Psoas muscle (tissue), 8 donors: ENCODE data around the gene FZD1. TPM values are rescaled to one million over a fixed set of nuclear protein-coding genes. Genes with fewer than 3 reads are reported as not detected.

Experiments
- ATAC-seq, 4 donors: fragments of 200-7000 bp; cut with Tn5 transposase; one replicate each; pipeline ENCODE4 v1.9.1; 2020; ENCODE audit warnings: moderate library complexity in 3 of 4, mild to moderate bottlenecking in 2 of 4
- DNase-seq, 2 donors: peaks; one replicate each; pipeline ENCODE4 v3.0.0-alpha.2; 2020
- H3K27ac ChIP-seq: fragments of 200-600 bp; one replicate; pipeline ENCODE4 v1.8.0; 2022
- H3K27me3 ChIP-seq, 3 donors: fragments of 200-600 bp in 1 of 3; one replicate each; pipeline versions ENCODE4 v1.6.1 to v1.8.0; 2013 to 2022; ENCODE audit warnings: low read length in 2 of 3, mild to moderate bottlenecking in 2 of 3, moderate library complexity in 1 of 3; ENCODE audit not compliant: insufficient read depth in 3 of 3
- H3K36me3 ChIP-seq, 2 donors: fragments of 200-600 bp in 1 of 2; one replicate each; pipeline versions ENCODE4 v1.6.1 to v1.8.0; 2013 to 2022; ENCODE audit warnings: low read depth in 1 of 2, mild to moderate bottlenecking in 1 of 2, moderate library complexity in 1 of 2; ENCODE audit not compliant: insufficient read depth in 1 of 2
- H3K4me1 ChIP-seq: fragments of 200-600 bp; one replicate; pipeline ENCODE4 v1.8.0; 2022
- H3K4me3 ChIP-seq: fragments of 200-600 bp; one replicate; pipeline ENCODE4 v1.8.0; 2022; ENCODE audit warnings: mild to moderate bottlenecking
- H3K9me3 ChIP-seq: fragments of 200-600 bp; one replicate; pipeline ENCODE4 v1.8.0; 2022
- WGBS, 3 donors: extraction: QIAGEN DNeasy Blood & Tissue Kit; methylation state at CpG; one replicate each; pipeline versions ENCODE4 v1.1.6 to v1.1.7; 2013; 5-methylcytosine and 5-hydroxymethylcytosine counted together
- intact Hi-C, 2 donors: fragments of 100-400 bp; cut with DNase I; formaldehyde crosslinking; loops; one replicate each; pipeline versions ENCODE4 v1.11.0 to v1.14.2; 2022
- polyA plus RNA-seq, 3 donors: library from polyadenylated mRNA; stranded (reverse); fragments of 200-250 nt; gene quantifications; one replicate each; pipeline ENCODE4 v1.2.3, GENCODE V29; 2013
- total RNA-seq, 4 donors: library from RNA; stranded (reverse); fragmentation: NEBNext Ultra II Directional in 2 of 4; extraction: Animal tissue kit (Norgen Biotek cat#: 25700) in 2 of 4; gene quantifications; one replicate each; pipeline versions ENCODE4 v1.2.1 to v1.2.4, GENCODE V29; 2021 to 2023
- TF ChIP-seq, protein P1 (sequence below): fragments of 200-600 bp; IDR thresholded peaks from one replicate; pipeline ENCODE4 v1.8.0; 2022; ENCODE audit warnings: antibody characterized with exemption
- donor health status: healthy with polysubstance abuse.
- donor health status: DM: no; HTN: no; CAD: no; lungs with moderate emphysema.
- donor health status: Bipolar disorder and iron deficiency.
- donor health status: healthy.
- donor health status: DM: yes; HTN: yes; CAD: no.
- donor health status: DM: no; HTN: no; CAD: no.
- donor health status: DM: no; HTN: no; CAD: no.
- donor health status: DM: yes; HTN: yes; CAD: no.

Gene FZD1
- total and polyA plus RNA-seq, 7 donors, result 0.90 to 2.5 (median 1.9) TPM

DNA sequence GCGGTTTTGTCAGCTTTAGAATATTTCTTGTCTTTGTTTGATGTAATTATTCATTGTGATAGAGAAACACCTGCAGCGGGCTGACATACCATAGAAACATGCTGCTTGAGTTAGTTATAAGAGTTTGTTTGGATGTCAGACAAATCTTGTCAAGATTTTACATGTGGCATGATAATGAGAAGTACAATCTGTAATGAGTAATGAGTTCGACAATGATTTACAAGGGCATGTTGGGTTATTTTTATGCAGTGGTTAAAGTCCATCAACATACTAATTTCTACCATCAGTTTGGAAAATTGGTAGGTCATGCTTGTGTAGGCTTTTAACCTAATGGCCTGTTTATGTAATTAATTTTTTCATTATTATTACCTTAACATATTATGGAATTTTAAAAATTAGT lies 31.3 kb downstream of the FZD1 start:
- intact Hi-C loops, result no loop called here

DNA sequence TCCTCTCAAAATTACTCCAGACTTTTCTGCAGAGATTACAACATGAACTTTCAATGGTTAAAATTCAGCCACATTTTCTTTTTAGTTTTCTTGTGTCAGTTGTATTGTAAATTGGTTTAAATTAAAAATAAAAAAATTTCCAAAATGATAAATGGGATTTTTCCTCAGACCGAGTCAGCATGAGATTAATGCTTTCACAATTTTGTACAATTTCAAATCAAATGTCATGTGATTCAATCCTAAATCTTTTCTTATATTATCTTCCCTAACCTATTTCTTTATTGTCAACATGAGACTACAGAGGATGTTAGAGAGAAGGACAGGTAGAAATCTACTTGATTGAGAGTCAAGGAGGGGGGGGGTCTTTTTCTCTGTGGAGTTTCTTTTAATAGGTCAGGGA lies 33.7 kb downstream of the FZD1 start:
- Histone ChIP-seq H3K9me3 (no peaks in the 10 kb centered on the region), H3K4me1 (no peaks in the 10 kb centered on the region), H3K4me3 (no peak overlapping the region), H3K27me3 (no peaks in the 10 kb centered on the region), H3K36me3 (no peaks in the 10 kb centered on the region), H3K27ac (no peak overlapping the region)
- 70 to 95% (median 86%) methylated on average over 1 of the region's 1 CpG for WGBS, 3 donors
- intact Hi-C loops, result no loop called here
- ATAC-seq (no peak), DNase-seq (no peak)
- TF ChIP-seq, protein P1, sequence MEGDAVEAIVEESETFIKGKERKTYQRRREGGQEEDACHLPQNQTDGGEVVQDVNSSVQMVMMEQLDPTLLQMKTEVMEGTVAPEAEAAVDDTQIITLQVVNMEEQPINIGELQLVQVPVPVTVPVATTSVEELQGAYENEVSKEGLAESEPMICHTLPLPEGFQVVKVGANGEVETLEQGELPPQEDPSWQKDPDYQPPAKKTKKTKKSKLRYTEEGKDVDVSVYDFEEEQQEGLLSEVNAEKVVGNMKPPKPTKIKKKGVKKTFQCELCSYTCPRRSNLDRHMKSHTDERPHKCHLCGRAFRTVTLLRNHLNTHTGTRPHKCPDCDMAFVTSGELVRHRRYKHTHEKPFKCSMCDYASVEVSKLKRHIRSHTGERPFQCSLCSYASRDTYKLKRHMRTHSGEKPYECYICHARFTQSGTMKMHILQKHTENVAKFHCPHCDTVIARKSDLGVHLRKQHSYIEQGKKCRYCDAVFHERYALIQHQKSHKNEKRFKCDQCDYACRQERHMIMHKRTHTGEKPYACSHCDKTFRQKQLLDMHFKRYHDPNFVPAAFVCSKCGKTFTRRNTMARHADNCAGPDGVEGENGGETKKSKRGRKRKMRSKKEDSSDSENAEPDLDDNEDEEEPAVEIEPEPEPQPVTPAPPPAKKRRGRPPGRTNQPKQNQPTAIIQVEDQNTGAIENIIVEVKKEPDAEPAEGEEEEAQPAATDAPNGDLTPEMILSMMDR, result no peak

More for the DNA sequence above, 31.3 kb downstream of the FZD1 start:
- 87 to 90% (median 89%) methylated on average over 3 of the region's 3 CpGs for WGBS, 3 donors
- DNase-seq, result no peak
- H3K27ac ChIP-seq, result no peak overlapping the region
- H3K9me3 ChIP-seq, result no peaks in the 10 kb centered on the region
- no peaks in the 10 kb centered on the region for H3K36me3 ChIP-seq
- TF ChIP-seq, protein P1, result no peak
- H3K4me3 ChIP-seq, result no peak overlapping the region
- no peak for ATAC-seq
- H3K27me3 ChIP-seq, result no peaks in the 10 kb centered on the region
- no peaks in the 10 kb centered on the region for H3K4me1 ChIP-seq

DNA sequence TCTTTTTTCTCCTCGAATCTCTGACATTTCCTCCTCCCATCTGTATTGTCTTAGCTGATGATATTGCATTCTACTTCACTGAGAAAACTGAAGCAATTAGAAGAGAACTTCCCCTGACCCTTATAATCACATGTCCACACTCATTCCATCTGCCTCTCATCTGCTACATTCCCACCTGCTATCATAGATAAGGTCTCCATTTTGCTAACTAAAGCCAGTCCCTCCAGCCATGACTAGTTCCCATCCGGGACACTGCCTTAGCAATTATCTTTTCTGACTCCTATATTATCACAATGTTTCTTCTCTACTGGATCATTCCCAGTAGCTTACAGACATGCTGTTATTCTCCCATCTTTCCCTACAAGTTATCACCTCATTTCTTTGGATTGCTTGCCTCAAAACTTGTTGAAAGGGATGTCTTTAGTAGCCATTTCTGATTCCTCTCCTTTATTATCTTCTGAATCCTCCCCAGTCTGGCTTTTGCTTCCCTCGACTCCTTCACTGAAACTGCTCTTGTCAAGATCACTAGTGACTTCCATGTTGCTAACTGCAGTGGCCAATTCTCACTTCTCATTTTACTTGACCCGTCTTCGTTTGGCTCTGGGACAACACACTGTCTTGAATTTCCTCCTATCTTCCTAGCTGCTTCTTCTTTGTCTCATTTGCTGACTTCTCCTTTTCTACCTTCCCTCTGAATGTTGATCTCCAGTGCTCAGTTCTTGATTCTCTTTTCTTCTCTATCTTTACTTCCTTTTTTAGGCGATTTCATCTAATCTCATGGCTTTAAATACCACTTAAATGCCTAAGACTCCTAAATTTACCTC lies 35.9 kb downstream of the FZD1 start:
- no peak for ATAC-seq
- H3K9me3 ChIP-seq, result no peaks in the 10 kb centered on the region
- H3K27ac ChIP-seq, result no peak overlapping the region
- no peaks in the 10 kb centered on the region for H3K4me1 ChIP-seq
- H3K36me3 ChIP-seq, result no peaks in the 10 kb centered on the region
- WGBS, 3 donors, result 81 to 85% (median 81%) methylated on average over 6 of the region's 6 CpGs
- no peak for DNase-seq
- H3K27me3 ChIP-seq, result no peaks in the 10 kb centered on the region
- no peak overlapping the region for H3K4me3 ChIP-seq
- intact Hi-C loops, result no loop called here
- TF ChIP-seq, protein P1, result no peak

DNA sequence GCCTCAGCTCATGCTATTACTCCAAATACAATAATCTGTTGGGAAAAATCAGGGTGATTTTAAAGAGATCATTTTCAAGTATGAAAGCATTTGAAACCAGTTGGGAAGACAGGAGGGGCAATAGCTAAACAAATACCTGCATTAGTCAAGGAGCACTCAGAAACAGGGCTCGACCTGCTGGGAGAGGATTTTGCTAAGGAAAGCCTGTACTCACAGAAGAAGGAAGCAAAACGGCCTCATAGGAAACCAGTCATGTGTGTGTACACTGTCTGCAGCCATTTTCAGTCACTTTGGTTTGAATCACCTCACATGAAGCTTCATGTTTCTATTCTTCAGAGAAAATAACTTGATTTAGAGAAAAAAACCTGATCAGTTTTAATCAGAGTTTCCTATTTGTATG lies 38.6 kb downstream of the FZD1 start:
- Histone ChIP-seq H3K36me3 (no peaks in the 10 kb centered on the region), H3K4me3 (no peak overlapping the region), H3K4me1 (no peaks in the 10 kb centered on the region), H3K27ac (no peak overlapping the region), H3K27me3 (no peaks in the 10 kb centered on the region), H3K9me3 (peaks cover 3% of the 10 kb centered on the region)
- intact Hi-C loops, result no loop called here
- WGBS, 3 donors, result 34 to 36% (median 35%) methylated on average over 2 of the region's 2 CpGs
- no peak for DNase-seq
- TF ChIP-seq, protein P1, result no peak
- no peak for ATAC-seq

DNA sequence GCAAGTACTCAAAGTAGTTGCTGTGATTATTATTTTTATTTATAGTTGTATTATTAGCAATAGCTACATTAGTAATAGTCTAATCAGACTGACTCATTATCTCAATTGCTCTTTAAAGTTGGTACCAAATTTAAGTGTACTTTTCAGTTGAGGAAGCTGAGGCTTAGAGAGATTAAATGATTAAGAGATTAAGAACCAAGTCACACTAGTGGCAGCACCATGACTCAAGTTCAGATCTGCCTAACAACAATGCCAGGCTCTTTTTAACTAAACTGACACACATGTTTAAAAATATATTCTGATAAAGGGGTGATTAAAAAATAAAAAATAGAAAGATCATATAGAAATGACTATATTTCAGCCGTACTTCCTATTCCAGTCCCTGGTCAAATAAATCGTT lies 42.0 kb downstream of the FZD1 start:
- no peaks in the 10 kb centered on the region for H3K27me3 ChIP-seq
- 86 to 93% (median 91%) methylated on average over 2 of the region's 2 CpGs for WGBS, 3 donors
- no peak for ATAC-seq

More for the DNA sequence above, 42.0 kb downstream of the FZD1 start:
- Histone ChIP-seq H3K9me3 (peaks cover 3% of the 10 kb centered on the region), H3K27ac (no peak overlapping the region), H3K4me3 (no peak overlapping the region), H3K4me1 (no peaks in the 10 kb centered on the region), H3K36me3 (no peaks in the 10 kb centered on the region)
- intact Hi-C loops, result no loop called here
- no peak for DNase-seq
- TF ChIP-seq, protein P1, result no peak
